GM21447 (cell line): ENCODE results near the gene CDHR3.

Experiments
- ATAC-seq: cut with Tn5 transposase; IDR thresholded peaks from one replicate; pipeline ENCODE4 v1.9.1; 2021; ENCODE audit not compliant: unreplicated experiment

CDHR3 gene

GRCh38 chr7:106082087-106082854 lies 119.2 kb downstream of the CDHR3 start:
- ATAC-seq: no peak
